ENCODE results near the gene KPNA2.

- TF ChIP-seq, protein P1, sequence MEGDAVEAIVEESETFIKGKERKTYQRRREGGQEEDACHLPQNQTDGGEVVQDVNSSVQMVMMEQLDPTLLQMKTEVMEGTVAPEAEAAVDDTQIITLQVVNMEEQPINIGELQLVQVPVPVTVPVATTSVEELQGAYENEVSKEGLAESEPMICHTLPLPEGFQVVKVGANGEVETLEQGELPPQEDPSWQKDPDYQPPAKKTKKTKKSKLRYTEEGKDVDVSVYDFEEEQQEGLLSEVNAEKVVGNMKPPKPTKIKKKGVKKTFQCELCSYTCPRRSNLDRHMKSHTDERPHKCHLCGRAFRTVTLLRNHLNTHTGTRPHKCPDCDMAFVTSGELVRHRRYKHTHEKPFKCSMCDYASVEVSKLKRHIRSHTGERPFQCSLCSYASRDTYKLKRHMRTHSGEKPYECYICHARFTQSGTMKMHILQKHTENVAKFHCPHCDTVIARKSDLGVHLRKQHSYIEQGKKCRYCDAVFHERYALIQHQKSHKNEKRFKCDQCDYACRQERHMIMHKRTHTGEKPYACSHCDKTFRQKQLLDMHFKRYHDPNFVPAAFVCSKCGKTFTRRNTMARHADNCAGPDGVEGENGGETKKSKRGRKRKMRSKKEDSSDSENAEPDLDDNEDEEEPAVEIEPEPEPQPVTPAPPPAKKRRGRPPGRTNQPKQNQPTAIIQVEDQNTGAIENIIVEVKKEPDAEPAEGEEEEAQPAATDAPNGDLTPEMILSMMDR (IDR thresholded peaks at IDR 0.05; ENCODE audit: low read length): no peak
- no peak for TF ChIP-seq EZH2 (IDR thresholded peaks at IDR 0.05; ENCODE audit: borderline replicate concordance, low read length)
These were observed 24.8 kb downstream of the KPNA2 start for GRCh38 chr17:68060336-68060735.
